Measurements from ENCODE around the gene FECH. TPM values are rescaled to one million over a fixed set of nuclear protein-coding genes. Genes with fewer than 3 reads are reported as not detected.

Gene FECH
- total and polyA plus RNA-seq, 2 of the 4 experiments (the other 2 are of a cell fraction) = 32.3 to 52.2 TPM

- 80% methylated on average over 3 of the region's 6 CpGs; no CpG with 5 or more reads in 1 of the 2 experiments for WGBS, 2 experiments (ENCODE audit: extremely low coverage in 2 of 2, insufficient read length in 1 of 2)
- H3K9me3 ChIP-seq (ENCODE audit: control insufficient read depth, insufficient read depth, low read length) = no peaks in the 10 kb centered on the region
- H3K9ac ChIP-seq (ENCODE audit: low read depth, low read length) = no peak overlapping the region
- H3K18ac ChIP-seq (ENCODE audit: low read depth, low read length) = no peak overlapping the region
- H3K9me1 ChIP-seq (ENCODE audit: insufficient read depth, low read length) = peaks cover 5% of the 10 kb centered on the region; the same call in 1 of the 2 replicates
- dilution Hi-C loops (cut with HindIII; ENCODE audit: low sequenced_read_pairs, unreplicated experiment) = no loop called here
- H2BK15ac ChIP-seq (ENCODE audit: low read depth, low read length) = no peak overlapping the region
- no peak overlapping the region for H2BK20ac ChIP-seq (ENCODE audit: low read depth, low read length)
- H3K23ac ChIP-seq (ENCODE audit: low read depth, low read length) = no peak overlapping the region
- H4K20me1 ChIP-seq (ENCODE audit: insufficient read depth, low read length) = no peaks in the 10 kb centered on the region
- H3K27me3 ChIP-seq (ENCODE audit: control insufficient read depth, insufficient read depth, low read length) = no peaks in the 10 kb centered on the region
- no peak overlapping the region for H3K4ac ChIP-seq (ENCODE audit: low read depth, low read length)
- H2AK9ac ChIP-seq (replicated peaks; ENCODE audit: low read depth, low read length, poor library complexity) = no peak overlapping the region
- H3K4me1 ChIP-seq (ENCODE audit: control insufficient read depth, insufficient read depth, low read length) = no peaks in the 10 kb centered on the region; the same call in 1 of the 2 replicates
- no peak overlapping the region for H2BK120ac ChIP-seq (ENCODE audit: low read depth, low read length)
- H3K56ac ChIP-seq (ENCODE audit: extremely low read depth, insufficient read depth, low read length) = no peak overlapping the region
- no peak overlapping the region for H2AK5ac ChIP-seq (ENCODE audit: low read depth, low read length)
- H4K8ac ChIP-seq (ENCODE audit: low read depth in 2 of 2, low read length in 2 of 2) = no peak overlapping the region
- BruUV-seq (replicated peaks) = no TSS peak
- H4K5ac ChIP-seq (ENCODE audit: low read depth, low read length) = no peak overlapping the region
- H2BK5ac ChIP-seq (ENCODE audit: low read depth, low read length, poor library complexity, severe bottlenecking) = no peak overlapping the region
- H3K27ac ChIP-seq (ENCODE audit: insufficient read depth, low read length) = no peak overlapping the region
- no peak overlapping the region for H4K91ac ChIP-seq (ENCODE audit: insufficient read depth, low read depth, low read length)
- no peak overlapping the region for H2AFZ ChIP-seq (replicated peaks; ENCODE audit: low read length, poor library complexity)
- no peaks in the 10 kb centered on the region for H3K79me1 ChIP-seq (ENCODE audit: low read depth in 1 of 2, low read length in 2 of 2)
- no peak overlapping the region for H3K4me2 ChIP-seq (ENCODE audit: low read depth, low read length)
- intact Hi-C loops (cut with micrococcal nuclease) = no loop called here
- in situ Hi-C loops (cut with MboI; ENCODE audit: low sequenced_read_pairs) = no loop called here
- H3K36me3 ChIP-seq (ENCODE audit: control insufficient read depth, insufficient read depth, low read length) = peaks cover 24% of the 10 kb centered on the region
- DNase-seq (no peak), ATAC-seq (ENCODE audit: low read depth) (no peak)
- TF ChIP-seq CEBPB (IDR thresholded peaks at IDR 0.05; ENCODE audit: low read depth, low read length) (no peak), USF2 (IDR thresholded peaks at IDR 0.05; ENCODE audit: low read depth, low read length) (no peak), MAFK (IDR thresholded peaks at IDR 0.05; ENCODE audit: low read depth, low read length) (no peak), RAD21 (IDR thresholded peaks at IDR 0.05; ENCODE audit: low read length) (no peak), MAZ (IDR thresholded peaks at IDR 0.05; ENCODE audit: borderline replicate concordance, low read depth, low read length) (no peak), BHLHE40 (IDR thresholded peaks at IDR 0.05; ENCODE audit: low read depth, low read length) (no peak), POLR2A (IDR thresholded peaks at IDR 0.05; ENCODE audit: low read depth, low read length) (no peak), RCOR1 (IDR thresholded peaks at IDR 0.05; ENCODE audit: insufficient replicate concordance, low read length) (no peak), MXI1 (IDR thresholded peaks at IDR 0.05; ENCODE audit: borderline replicate concordance, low read depth, low read length) (no peak), CTCF (conservative IDR thresholded peaks at IDR 0.05; ENCODE audit: low read depth, low read length) (no peak), CHD1 (IDR thresholded peaks at IDR 0.05; ENCODE audit: low read depth, low read length) (no peak), ELK1 (IDR thresholded peaks at IDR 0.05; ENCODE audit: borderline replicate concordance, low read depth, low read length) (no peak), SMC3 (IDR thresholded peaks at IDR 0.05; ENCODE audit: low read depth, low read length) (no peak), FOS (IDR thresholded peaks at IDR 0.05; ENCODE audit: low read depth, low read length) (no peak), NFE2L2 (IDR thresholded peaks at IDR 0.05; ENCODE audit: low read depth, low read length) (no peak), RFX5 (IDR thresholded peaks at IDR 0.05; ENCODE audit: low read depth, low read length) (no peak)
- no peak overlapping the region for H3K4me3 ChIP-seq (ENCODE audit: insufficient read depth, low read depth, low read length)
- POLR2A ChIA-PET (ENCODE audit: unreplicated experiment) = no interaction called here
- no peak overlapping the region for H3K14ac ChIP-seq (replicated peaks; ENCODE audit: low read depth, low read length)
- CTCF ChIA-PET = interaction anchor here (0.6 to 1.2 kb wide), 2 partner anchors 792 to 852 kb away, joined by 3 to 5 read pairs; no protein-coding TSS in a partner anchor
Observed at GRCh38 chr18:57561261-57561660, 25.2 kb downstream of the FECH start.
